Measurements from ENCODE around the gene PTMA.

PTMA gene

DNA sequence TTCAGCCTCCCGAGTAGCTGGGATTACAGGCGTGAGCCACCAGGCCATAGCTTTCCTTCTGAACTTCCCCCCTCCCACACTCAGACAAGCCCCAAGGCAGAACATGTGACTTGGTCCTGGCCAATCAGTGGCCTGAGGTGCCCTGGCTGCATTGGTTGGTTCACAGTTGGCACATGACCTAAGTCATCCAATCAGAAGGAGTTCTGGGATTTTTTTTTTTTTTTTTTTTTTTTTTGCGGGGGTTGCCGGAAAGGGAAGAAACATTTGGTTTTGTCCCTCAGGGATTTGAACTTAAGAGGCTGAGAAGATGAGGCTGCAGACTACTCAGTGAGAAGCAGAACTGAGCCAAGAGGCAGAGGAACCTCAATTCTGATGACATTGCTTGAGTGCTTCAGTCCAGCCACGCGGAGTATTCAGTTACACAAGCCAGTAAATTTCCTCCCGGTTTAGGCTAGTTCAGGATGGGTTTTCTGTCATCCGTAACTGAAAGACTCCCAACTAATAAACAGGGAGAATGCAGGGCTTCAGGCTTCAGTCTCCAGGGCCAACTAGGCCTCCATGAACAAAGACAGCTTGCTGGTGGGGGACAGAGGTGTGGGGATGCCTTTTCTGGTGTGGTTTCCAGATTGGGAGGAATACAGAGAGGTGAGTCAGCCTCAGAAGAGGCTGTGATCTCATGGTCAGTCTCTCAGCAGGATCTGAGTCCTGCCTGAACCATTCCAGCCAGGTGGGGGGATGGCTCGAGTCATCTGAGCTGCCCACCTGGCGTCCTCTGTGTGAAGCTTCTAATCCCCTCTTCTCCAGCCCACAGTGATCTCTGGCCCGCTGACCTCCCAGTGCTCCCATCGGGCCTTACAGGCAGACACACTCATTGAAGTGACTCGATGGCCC lies 9.2 kb downstream of the PTMA start:
- in situ Hi-C loops (cut with HindIII; ENCODE audit: low sequenced_read_pairs): no loop called here
- no peak for DNase-seq (ENCODE audit: low read depth)
- H3K4me3 ChIP-seq (ENCODE audit: low read depth, low read length): no peak overlapping the region
- no peak for TF ChIP-seq CTCF (IDR thresholded peaks at IDR 0.05; ENCODE audit: low read depth, low read length, missing control alignments)

DNA sequence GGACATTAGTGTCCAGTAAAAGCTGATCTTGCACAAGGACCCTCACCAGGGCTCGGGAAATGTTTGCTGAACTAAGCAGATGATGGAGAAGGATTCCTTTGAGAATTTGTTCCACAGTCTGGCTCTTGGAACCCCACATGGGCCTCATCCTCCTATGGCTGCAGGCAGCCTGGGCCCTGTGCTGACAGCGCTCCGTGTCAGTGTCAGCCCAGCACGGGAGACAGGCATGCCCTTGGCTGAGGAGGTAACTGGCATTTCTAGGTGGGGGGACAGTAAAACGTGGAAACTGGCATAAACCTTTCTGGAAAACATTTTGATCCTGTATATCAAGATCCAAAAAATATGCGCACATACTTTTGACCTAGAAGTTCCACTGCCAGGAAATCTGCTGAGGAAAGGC lies 10.5 kb downstream of the PTMA start:
- H3K4me3 ChIP-seq (ENCODE audit: low read depth, low read length): no peak overlapping the region
- in situ Hi-C loops (cut with HindIII; ENCODE audit: low sequenced_read_pairs): no loop called here
- no peak for DNase-seq (ENCODE audit: low read depth)
- no peak for TF ChIP-seq CTCF (IDR thresholded peaks at IDR 0.05; ENCODE audit: low read depth, low read length, missing control alignments)

GRCh38 chr2:231720292-231720986 lies 12.1 kb downstream of the PTMA start:
- in situ Hi-C loops (cut with HindIII; ENCODE audit: low sequenced_read_pairs): no loop called here
- TF ChIP-seq CTCF (IDR thresholded peaks at IDR 0.05; ENCODE audit: low read depth, low read length, missing control alignments): no peak
- H3K4me3 ChIP-seq (ENCODE audit: low read depth, low read length): no peak overlapping the region
- DNase-seq (ENCODE audit: low read depth): no peak

DNA sequence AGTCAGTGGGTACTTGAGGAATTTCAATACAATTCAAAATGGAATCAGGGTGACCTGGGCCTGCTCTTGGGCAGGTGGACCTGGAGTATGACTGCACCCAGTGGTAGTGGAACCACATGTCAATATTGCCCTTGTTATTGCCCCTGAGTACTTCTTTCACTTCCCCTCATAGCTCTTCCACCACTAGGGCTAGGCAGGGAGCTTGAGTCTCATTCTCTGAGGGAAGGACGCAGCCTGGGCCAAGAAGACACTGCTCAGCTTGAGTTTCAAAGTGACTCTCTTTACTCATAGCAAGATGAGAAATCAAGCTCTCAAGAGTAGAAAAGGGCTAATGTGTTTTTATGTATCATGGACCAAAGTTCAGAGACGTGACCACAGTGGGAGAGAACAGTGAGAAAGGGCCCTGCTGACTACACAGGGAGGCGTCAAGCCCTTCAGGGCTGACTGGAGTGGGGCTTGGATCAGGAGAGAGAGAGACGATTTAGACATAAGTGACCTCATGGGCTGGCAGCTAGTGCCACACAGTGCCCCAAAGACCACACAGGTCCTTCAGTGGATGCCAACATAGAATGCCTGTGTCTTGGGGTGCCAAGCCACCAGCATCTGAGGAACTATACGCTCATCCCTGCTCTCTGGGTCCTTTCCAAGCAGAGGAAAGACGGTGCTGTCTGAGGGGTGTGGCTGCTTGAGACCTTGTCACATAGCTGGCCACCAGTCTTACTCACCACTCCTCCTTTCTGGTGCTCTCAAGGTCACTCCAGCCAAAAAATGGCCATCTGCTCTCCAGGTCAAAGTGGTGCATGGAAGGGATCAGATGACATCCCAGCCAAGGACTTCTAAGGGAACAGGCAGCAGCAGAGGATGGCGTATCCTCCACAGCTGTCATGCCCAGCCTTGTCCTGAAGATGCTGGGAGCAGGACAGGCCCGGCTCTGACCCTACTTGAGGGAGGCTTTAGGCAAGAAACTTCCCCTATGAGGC lies 13.0 kb downstream of the PTMA start:
- TF ChIP-seq CTCF (IDR thresholded peaks at IDR 0.05; ENCODE audit: low read depth, low read length, missing control alignments): no peak
- in situ Hi-C loops (cut with HindIII; ENCODE audit: low sequenced_read_pairs): no loop called here
- no peak for DNase-seq (ENCODE audit: low read depth)
- H3K4me3 ChIP-seq (ENCODE audit: low read depth, low read length): no peak overlapping the region

GRCh38 chr2:231722721-231723307 lies 14.5 kb downstream of the PTMA start:
- TF ChIP-seq CTCF (IDR thresholded peaks at IDR 0.05; ENCODE audit: low read depth, low read length, missing control alignments): no peak
- in situ Hi-C loops (cut with HindIII; ENCODE audit: low sequenced_read_pairs): no loop called here
- no peak overlapping the region for H3K4me3 ChIP-seq (ENCODE audit: low read depth, low read length)
- DNase-seq (ENCODE audit: low read depth): no peak

GRCh38 chr2:231725476-231725875 lies 17.2 kb downstream of the PTMA start:
- in situ Hi-C loops (cut with HindIII; ENCODE audit: low sequenced_read_pairs): no loop called here
- no peak for DNase-seq (ENCODE audit: low read depth)
- no peak for TF ChIP-seq CTCF (IDR thresholded peaks at IDR 0.05; ENCODE audit: low read depth, low read length, missing control alignments)
- no peak overlapping the region for H3K4me3 ChIP-seq (ENCODE audit: low read depth, low read length)
